ENCODE data around the gene UBE2Q1.

The UBE2Q1 gene

DNA sequence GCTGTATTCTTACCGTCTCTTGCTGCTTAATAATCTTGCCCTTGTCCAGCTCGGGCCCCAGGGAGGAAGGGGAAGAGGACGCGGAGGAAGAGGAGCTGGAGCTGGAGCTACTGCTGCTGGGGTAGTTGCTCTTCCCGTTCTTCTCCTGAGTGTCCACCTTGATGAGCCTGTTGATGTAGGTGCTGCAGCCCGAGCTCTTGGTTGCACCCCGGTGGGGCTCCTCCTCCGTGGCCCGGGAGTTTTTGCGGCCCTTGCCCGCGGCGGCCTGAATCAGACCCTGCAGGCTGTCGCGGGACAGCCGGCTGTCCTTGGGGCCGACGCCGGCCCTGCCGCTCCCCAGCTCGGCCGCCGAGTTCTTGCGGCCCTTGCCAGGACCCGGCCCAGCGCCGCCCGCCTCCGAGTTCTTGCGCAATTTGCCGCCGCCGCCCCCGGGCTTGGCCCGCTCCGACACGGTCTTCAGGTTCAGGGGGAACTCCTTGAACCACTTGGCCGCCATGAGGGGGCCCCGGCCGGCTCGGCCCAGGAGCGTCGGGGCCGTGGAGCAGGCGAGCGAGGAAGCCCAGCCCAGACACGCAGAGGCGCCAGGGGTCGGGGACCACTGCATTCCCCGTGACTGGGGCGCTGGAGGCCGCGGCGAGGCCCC lies 56.9 kb downstream of the UBE2Q1 start:
- no peak for DNase-seq

DNA sequence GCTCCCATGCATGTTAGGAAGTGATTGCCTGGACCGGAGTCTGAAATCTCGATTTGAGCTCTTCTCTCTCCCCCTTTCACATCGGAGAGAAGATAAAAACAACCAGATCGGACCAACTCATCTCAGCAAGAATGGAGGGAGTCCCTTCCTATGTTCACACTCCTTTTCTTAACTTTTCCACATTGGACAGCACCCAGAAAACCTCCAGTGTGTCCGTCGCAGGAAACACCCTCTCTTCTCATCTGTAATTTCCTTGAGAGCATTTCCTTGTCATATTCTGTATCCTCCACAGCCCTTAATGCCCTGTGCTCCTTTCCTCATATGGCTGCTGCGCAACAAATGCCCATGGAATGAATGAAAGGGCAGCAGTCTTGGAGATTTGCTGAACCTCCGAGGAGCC lies 57.9 kb downstream of the UBE2Q1 start:
- no peak for DNase-seq

DNA sequence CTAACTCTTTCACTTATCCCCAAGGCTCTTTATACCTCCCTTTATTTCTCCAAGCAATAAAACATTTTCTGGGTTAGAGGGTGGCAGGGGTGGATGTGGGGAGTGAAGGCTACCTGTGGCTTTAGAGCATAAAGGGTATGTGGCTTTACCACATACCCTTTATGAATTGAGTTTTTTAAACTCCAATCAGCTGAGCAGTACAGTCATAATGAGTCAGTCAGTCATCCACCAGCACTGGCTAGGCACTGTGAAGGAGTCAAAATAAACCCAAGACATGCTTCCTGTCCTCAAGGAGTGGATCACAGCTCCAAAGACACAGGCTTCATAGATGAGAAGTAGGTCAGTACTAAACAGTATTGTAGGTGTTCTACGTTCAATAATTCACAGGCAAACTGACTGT lies 59.0 kb downstream of the UBE2Q1 start:
- DNase-seq: no peak

All from CD4-positive, alpha-beta T cell treated with Interleukin-17A for 4 hours (primary cell).